Measurements from ENCODE around the gene G2E3. TPM values are rescaled to one million over a fixed set of nuclear protein-coding genes. Genes with fewer than 3 reads are reported as not detected.
"Not testable (repeated sequence)": the region's sequence is repeated elsewhere in the genome, so short reads cannot be mapped to it uniquely, and the experiment has no call there.

The G2E3 gene
- polyA plus RNA-seq, 1 donor = 16.0 TPM

GRCh38 chr14:30576333-30576732 is 17.4 kb downstream of the G2E3 start:
- H3K9me3 ChIP-seq (ENCODE audit: control insufficient read depth, low read depth, low read length); H3K27me3 ChIP-seq (ENCODE audit: control insufficient read depth, insufficient read depth, low read length); DNase-seq; H3K4me3 ChIP-seq (ENCODE audit: low read length); H3K4me1 ChIP-seq (ENCODE audit: control insufficient read depth, insufficient read depth, low read length); H3K36me3 ChIP-seq (ENCODE audit: control insufficient read depth, insufficient read depth, low read length); H3K27ac ChIP-seq (ENCODE audit: low read length): not testable (repeated sequence)
- WGBS (ENCODE audit: insufficient coverage, low lambda C conversion rate) = no CpG with 5 or more reads among the region's 1 CpG

GRCh38 chr14:30580616-30581282 is 21.8 kb downstream of the G2E3 start:
- WGBS (ENCODE audit: insufficient coverage, low lambda C conversion rate) = no CpG with 5 or more reads among the region's 2 CpGs
- H3K9me3 ChIP-seq (ENCODE audit: control insufficient read depth, low read depth, low read length) = peaks cover 8% of the 10 kb centered on the region

DNA sequence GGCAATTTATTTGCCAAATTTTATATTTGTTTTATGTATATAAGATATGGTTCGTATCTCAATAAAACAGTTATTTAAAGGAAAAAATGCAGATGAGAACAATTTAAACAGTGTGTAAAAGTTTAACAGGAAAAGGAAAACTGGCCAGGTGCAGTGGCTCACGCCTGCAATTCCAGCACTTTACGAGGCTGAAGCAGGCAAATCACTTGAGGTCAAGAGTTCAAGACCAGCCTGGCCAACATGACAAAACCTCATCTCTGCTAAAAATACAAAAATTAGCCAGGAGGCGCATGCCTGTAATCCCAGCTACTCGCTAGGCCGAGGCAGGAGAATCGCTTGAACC is 22.3 kb downstream of the G2E3 start:
- Histone ChIP-seq H3K9me3 (ENCODE audit: control insufficient read depth, low read depth, low read length) (peaks cover 8% of the 10 kb centered on the region), H3K27me3 (ENCODE audit: control insufficient read depth, insufficient read depth, low read length) (no peaks in the 10 kb centered on the region), H3K36me3 (ENCODE audit: control insufficient read depth, insufficient read depth, low read length) (peaks cover 3% of the 10 kb centered on the region), H3K27ac (ENCODE audit: low read length) (no peak overlapping the region), H3K4me1 (ENCODE audit: control insufficient read depth, insufficient read depth, low read length) (no peaks in the 10 kb centered on the region), H3K4me3 (ENCODE audit: low read length) (no peak overlapping the region)
- 90% methylated on average over 4 of the region's 7 CpGs for WGBS (ENCODE audit: insufficient coverage, low lambda C conversion rate)
- DNase-seq = no peak

More at GRCh38 chr14:30580616-30581282, 21.8 kb downstream of the G2E3 start:
- DNase-seq = no peak
- Histone ChIP-seq H3K27me3 (ENCODE audit: control insufficient read depth, insufficient read depth, low read length) (no peaks in the 10 kb centered on the region), H3K4me3 (ENCODE audit: low read length) (no peak overlapping the region), H3K36me3 (ENCODE audit: control insufficient read depth, insufficient read depth, low read length) (peaks cover 3% of the 10 kb centered on the region), H3K4me1 (ENCODE audit: control insufficient read depth, insufficient read depth, low read length) (no peaks in the 10 kb centered on the region), H3K27ac (ENCODE audit: low read length) (no peak overlapping the region)

DNA sequence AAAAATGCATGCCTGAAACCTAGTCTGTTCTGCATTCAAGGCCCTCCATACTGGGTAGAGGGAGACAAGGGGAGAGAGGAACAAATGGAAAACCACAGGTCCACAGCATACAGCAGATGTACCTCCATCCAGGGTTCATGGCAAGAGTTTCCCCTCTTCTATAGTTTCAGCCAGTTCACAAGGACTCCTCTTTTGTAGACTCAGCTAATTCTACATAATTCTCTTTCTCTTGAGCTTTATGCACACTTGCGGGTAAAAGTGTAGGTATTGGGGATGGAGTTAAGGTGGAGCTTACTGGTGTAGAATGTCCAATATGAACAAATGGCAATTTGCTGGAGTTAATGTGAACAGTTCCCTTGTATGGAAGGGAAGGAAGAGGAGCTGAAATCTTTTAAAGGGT is 23.4 kb downstream of the G2E3 start:
- H3K9me3 ChIP-seq (ENCODE audit: control insufficient read depth, low read depth, low read length) = peaks cover 8% of the 10 kb centered on the region
- 100% methylated on average over 1 of the region's 1 CpG for WGBS (ENCODE audit: insufficient coverage, low lambda C conversion rate)

DNA sequence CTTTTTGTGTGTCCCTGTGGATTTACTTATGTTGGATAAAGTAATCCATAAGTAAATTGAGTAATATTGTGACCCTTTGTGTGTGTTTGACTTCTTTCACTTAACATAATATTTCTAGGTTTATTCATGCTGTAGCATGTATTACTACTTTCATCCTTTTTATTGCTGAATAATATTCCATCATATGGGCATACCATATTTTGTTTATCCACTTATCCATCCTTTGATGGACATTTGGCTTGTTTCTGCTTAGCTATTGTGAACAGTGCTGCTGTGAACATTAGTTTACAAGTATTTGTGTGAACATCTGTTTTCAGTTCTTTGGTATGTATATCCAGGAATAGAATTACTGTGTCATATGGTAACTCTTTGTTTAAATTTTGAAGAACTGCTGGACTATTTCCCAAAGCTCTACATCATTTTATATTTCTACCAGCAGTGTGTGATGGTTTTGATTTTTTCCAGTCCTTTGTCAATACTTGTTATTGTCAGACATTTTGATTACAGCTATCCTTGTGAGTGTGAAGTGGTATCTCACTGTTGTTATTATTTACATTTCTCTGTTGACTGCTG is 25.2 kb downstream of the G2E3 start:
- Histone ChIP-seq H3K27me3 (ENCODE audit: control insufficient read depth, insufficient read depth, low read length) (no peaks in the 10 kb centered on the region), H3K36me3 (ENCODE audit: control insufficient read depth, insufficient read depth, low read length) (peaks cover 5% of the 10 kb centered on the region), H3K4me1 (ENCODE audit: control insufficient read depth, insufficient read depth, low read length) (no peaks in the 10 kb centered on the region), H3K4me3 (ENCODE audit: low read length) (no peak overlapping the region), H3K27ac (ENCODE audit: low read length) (no peak overlapping the region), H3K9me3 (ENCODE audit: control insufficient read depth, low read depth, low read length) (peaks cover 8% of the 10 kb centered on the region)
- DNase-seq = no peak

More for the DNA sequence above, 23.4 kb downstream of the G2E3 start:
- Histone ChIP-seq H3K4me3 (ENCODE audit: low read length) (no peak overlapping the region), H3K4me1 (ENCODE audit: control insufficient read depth, insufficient read depth, low read length) (no peaks in the 10 kb centered on the region), H3K36me3 (ENCODE audit: control insufficient read depth, insufficient read depth, low read length) (peaks cover 3% of the 10 kb centered on the region), H3K27me3 (ENCODE audit: control insufficient read depth, insufficient read depth, low read length) (no peaks in the 10 kb centered on the region), H3K27ac (ENCODE audit: low read length) (no peak overlapping the region)
- no peak for DNase-seq

GRCh38 chr14:30585204-30585603 is 26.2 kb downstream of the G2E3 start:
- Histone ChIP-seq H3K4me1 (ENCODE audit: control insufficient read depth, insufficient read depth, low read length) (no peaks in the 10 kb centered on the region), H3K9me3 (ENCODE audit: control insufficient read depth, low read depth, low read length) (peaks cover 8% of the 10 kb centered on the region), H3K4me3 (ENCODE audit: low read length) (no peak overlapping the region), H3K36me3 (ENCODE audit: control insufficient read depth, insufficient read depth, low read length) (peaks cover 9% of the 10 kb centered on the region), H3K27me3 (ENCODE audit: control insufficient read depth, insufficient read depth, low read length) (no peaks in the 10 kb centered on the region), H3K27ac (ENCODE audit: low read length) (no peak overlapping the region)
- DNase-seq = no peak

DNA sequence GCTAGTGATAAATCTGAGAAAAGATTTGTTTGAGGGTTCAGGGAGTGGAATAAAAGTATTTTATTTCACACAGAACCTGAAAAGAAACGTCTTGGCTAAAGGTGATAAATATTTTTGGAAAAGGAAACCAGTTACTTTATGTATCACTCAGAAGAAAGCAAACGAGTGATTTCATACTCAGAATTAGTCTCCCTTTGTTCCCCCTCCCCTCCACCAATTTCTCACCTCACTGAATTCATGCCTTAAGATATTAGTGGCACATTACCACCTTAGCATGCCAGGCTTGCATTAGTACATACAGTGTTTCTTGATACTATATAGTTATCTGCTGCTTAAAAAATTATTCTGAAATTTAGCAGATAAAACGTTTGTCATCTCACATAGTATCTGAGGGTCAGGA is 28.2 kb downstream of the G2E3 start:
- Histone ChIP-seq H3K36me3 (ENCODE audit: control insufficient read depth, insufficient read depth, low read length) (peaks cover 10% of the 10 kb centered on the region), H3K27me3 (ENCODE audit: control insufficient read depth, insufficient read depth, low read length) (no peaks in the 10 kb centered on the region), H3K9me3 (ENCODE audit: control insufficient read depth, low read depth, low read length) (peaks cover 8% of the 10 kb centered on the region), H3K27ac (ENCODE audit: low read length) (no peak overlapping the region), H3K4me3 (ENCODE audit: low read length) (no peak overlapping the region), H3K4me1 (ENCODE audit: control insufficient read depth, insufficient read depth, low read length) (no peaks in the 10 kb centered on the region)
- no peak for DNase-seq
- 57% methylated on average over 1 of the region's 3 CpGs for WGBS (ENCODE audit: insufficient coverage, low lambda C conversion rate)

DNA sequence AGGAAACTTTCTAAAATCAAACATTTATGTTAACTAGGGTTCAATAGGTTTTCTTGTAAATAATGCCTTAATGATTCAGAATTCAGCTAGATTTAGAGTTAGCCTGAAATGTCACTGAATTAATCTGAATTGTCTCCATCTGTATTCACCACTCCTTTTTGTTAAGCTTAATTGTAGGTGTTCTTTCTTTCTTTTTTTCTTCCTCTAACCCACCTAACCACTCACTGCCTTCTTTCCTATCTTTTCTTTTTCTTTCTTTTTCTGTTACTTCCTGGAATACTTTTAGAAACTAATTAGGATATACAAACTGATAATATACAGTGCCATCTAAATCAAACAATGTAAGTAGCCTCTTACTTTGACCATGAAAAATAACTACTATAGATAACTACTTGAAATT is 29.9 kb downstream of the G2E3 start:
- peaks cover 8% of the 10 kb centered on the region for H3K9me3 ChIP-seq (ENCODE audit: control insufficient read depth, low read depth, low read length)
- no peaks in the 10 kb centered on the region for H3K27me3 ChIP-seq (ENCODE audit: control insufficient read depth, insufficient read depth, low read length)
- no peak for DNase-seq
- H3K36me3 ChIP-seq (ENCODE audit: control insufficient read depth, insufficient read depth, low read length) = peaks cover 10% of the 10 kb centered on the region
- no peaks in the 10 kb centered on the region for H3K4me1 ChIP-seq (ENCODE audit: control insufficient read depth, insufficient read depth, low read length)
- H3K27ac ChIP-seq (ENCODE audit: low read length) = no peak overlapping the region
- H3K4me3 ChIP-seq (ENCODE audit: low read length) = no peak overlapping the region

- Histone ChIP-seq H3K9me3 (ENCODE audit: control insufficient read depth, low read depth, low read length) (no peaks in the 10 kb centered on the region), H3K4me1 (ENCODE audit: control insufficient read depth, insufficient read depth, low read length) (no peaks in the 10 kb centered on the region), H3K36me3 (ENCODE audit: control insufficient read depth, insufficient read depth, low read length) (peaks cover 16% of the 10 kb centered on the region), H3K27me3 (ENCODE audit: control insufficient read depth, insufficient read depth, low read length) (no peaks in the 10 kb centered on the region), H3K4me3 (ENCODE audit: low read length) (no peak overlapping the region), H3K27ac (ENCODE audit: low read length) (no peak overlapping the region)
- no peak for DNase-seq
- 89% methylated on average over 1 of the region's 1 CpG for WGBS (ENCODE audit: insufficient coverage, low lambda C conversion rate)
These were observed 38.0 kb downstream of the G2E3 start for GRCh38 chr14:30596935-30597334.

DNA sequence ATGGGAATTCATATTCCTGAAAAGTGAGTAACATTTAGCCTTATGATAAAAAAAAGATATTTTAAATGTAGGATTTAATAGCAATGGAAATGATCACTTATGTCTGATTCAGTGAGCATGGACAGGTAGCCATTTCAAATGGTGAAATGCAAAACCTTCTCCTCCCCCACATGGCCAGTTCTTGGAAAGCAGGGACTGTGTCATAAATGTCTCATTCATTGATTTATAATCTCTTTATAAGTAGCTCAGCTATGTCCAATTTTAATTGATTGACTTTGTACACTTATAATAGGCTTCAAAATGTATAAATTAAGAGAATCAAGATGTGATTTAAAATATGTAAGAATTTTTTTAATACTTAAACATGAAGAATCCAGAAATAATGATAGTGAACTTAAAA is 38.5 kb downstream of the G2E3 start:
- Histone ChIP-seq H3K4me1 (ENCODE audit: control insufficient read depth, insufficient read depth, low read length) (no peaks in the 10 kb centered on the region), H3K4me3 (ENCODE audit: low read length) (no peak overlapping the region), H3K27ac (ENCODE audit: low read length) (no peak overlapping the region), H3K36me3 (ENCODE audit: control insufficient read depth, insufficient read depth, low read length) (peaks cover 18% of the 10 kb centered on the region), H3K9me3 (ENCODE audit: control insufficient read depth, low read depth, low read length) (no peaks in the 10 kb centered on the region), H3K27me3 (ENCODE audit: control insufficient read depth, insufficient read depth, low read length) (no peaks in the 10 kb centered on the region)
- DNase-seq = no peak
